K562 treated with DMSO at 1 percent for 4 hours (cell line): ENCODE data around the gene MEGF11. TPM values are rescaled to one million over a fixed set of nuclear protein-coding genes. Genes with fewer than 3 reads are reported as not detected.

Experiments used
- total RNA-seq: library from RNA; unstranded; fragments of 300-600 nt; gene quantifications from 2 replicates; pipeline ENCODE4 v1.2.3, GENCODE V29; 2022; ENCODE audit not compliant: insufficient read depth

The MEGF11 gene
- 0.37 and 1.5 TPM in 2 replicates for total RNA-seq

DNA sequence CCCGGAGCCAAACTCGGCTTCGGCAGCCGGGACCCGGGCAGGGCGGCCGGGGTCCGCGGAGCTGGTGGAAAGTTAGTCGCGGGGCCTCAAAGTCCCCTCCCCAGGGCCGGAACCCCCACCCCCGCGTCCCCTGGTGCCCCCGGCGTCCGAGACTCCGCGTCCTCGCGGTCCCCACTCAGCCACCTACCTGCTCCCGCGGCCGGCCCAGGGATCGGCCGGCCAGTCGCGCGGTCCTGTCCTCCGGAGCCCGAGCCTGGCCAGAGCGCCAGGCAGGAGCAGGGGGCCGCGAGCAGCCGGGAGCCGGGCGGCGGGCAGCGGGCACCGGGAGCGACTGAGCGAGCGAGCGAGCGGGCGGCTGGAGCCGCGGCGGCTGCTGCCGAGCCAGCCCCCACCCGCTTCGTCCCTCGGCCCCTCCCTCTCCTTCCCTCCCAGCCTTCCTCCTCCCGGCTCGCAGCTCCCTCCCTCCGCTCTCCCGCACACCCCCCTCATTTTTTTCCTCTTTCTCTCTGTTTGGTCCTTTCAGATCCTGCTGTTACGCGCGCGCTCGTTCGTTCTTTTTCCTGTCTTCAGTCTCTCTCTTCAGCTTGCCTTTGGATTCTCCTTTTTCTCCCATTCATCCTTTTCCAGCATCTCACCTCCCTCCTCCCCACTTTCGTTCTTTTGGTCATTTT, at the start of gene MEGF11:
Gene MEGF11, minus strand, starts transcription at position 333 of the 671 bp plus-strand sequence. CDS start 125,347 bp downstream, outside the sequence.

DNA sequence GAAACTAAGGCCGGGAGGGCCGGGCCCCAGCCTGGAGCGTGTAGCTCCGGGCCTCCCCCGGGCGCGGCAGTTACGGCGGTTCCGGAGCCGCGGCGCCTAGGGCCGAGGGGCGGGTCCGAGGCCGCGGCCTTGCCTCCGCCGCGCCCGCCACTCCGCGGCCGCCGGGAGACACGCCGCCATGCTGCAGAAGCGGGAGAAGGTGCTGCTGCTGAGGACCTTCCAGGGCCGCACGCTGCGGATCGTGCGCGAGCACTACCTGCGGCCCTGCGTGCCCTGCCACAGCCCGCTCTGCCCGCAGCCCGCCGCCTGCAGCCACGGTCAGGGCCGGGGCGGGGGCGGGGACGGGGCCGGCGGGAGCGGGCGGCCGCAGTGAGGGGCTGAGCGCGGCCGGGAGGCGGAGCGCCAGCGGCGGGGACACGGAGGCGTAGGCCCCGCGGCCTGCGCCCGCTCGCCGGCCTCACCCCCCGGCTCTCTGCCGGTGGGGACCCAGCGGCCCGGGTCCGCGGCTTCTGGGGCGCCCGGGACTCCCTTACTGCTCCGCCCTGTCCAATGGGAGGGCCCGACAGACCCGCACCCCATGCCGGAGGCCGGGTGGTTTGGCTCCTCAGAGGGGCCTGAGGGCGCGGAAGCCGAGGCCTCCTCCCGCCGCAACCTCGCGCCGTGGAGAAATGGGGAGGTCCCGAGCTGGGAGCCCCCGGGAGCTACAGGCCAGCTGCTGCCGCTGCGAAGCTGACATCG, 40.0 kb upstream of the MEGF11 start, which contains the start of gene DIS3L:
Gene DIS3L, plus strand, starts transcription at position 150 of the 738 bp plus-strand sequence. Its CDS starts 29 bp downstream, at position 179.

DNA sequence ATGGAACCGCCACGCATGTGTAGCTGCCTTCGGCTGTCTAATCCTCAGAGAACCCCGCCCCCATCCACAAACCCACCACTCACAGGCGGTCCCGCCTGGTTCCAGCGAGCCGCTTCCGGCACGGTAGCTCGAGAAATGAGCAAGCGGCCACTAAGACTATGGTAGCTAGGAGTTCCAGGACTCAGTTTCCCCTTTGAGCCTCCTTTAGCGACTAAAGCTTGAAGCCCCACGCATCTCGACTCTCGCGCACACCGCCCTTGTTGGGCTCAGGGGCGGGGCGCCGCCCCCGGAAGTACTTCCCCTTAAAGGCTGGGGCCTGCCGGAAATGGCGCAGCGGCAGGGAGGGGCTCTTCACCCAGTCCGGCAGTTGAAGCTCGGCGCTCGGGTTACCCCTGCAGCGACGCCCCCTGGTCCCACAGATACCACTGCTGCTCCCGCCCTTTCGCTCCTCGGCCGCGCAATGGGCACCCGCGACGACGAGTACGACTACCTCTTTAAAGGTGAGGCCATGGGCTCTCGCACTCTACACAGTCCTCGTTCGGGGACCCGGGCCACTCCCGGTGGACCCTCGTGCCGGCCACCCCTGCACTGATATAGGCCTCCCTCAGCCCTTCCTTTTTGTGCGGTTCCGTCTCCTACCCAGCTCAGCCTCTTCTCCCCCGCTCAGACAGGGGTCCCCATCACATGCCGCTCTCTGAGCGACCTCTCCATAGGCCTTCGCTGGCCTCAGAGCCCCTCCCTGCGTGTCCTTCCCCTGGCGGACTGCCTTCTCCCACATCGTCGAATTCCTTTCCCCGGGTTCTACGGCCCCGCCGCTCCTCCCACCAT, 384.2 kb downstream of the MEGF11 start, which contains the start of gene RAB11A:
Gene RAB11A, plus strand, starts transcription at position 366 of the 828 bp plus-strand sequence. Its CDS starts 95 bp downstream, at position 461.

Other genes starting within 250 kb of the MEGF11 start
- gene DIS3L, start 39.8 kb upstream of the MEGF11 start, total RNA-seq = 12.1 and 19.4 TPM in 2 replicates
- gene TIPIN, start 102.9 kb upstream of the MEGF11 start, total RNA-seq = 8.1 and 12.1 TPM in 2 replicates
- 50.5 and 53.6 TPM in 2 replicates for gene MAP2K1, start 133.2 kb upstream of the MEGF11 start, total RNA-seq
- gene SNAPC5, start 244.0 kb upstream of the MEGF11 start, total RNA-seq = 32.1 and 35.8 TPM in 2 replicates